Sigmoid colon (tissue), 4 donors: Measurements from ENCODE around the gene BUB1.

Experiments used
- EP300 ChIP-seq, 4 donors: sonication (generic); formaldehyde crosslinking; IDR thresholded peaks; one replicate each; pipeline ENCODE4 v1.6.1; 2017; ENCODE audit warnings: antibody characterized with exemption in 4 of 4
- POLR2A ChIP-seq, 2 donors: fragments of 450-650 bp; IDR thresholded peaks; one replicate each; pipeline ENCODE4 v1.6.1; 2016; ENCODE audit warnings: antibody characterized with exemption in 2 of 2, mild to moderate bottlenecking in 2 of 2, moderate library complexity in 2 of 2
- POLR2AphosphoS5 ChIP-seq, 4 donors: sonication (generic); formaldehyde crosslinking; IDR thresholded peaks; one replicate each; pipeline ENCODE4 v1.6.1; 2017; ENCODE audit warnings: antibody characterized with exemption in 4 of 4
- TF ChIP-seq, protein P1 (sequence below), 4 experiments: fragments of 450-650 bp in 3 of 4; fragments of 200-600 bp in 1 of 4; IDR thresholded peaks; one replicate each; pipeline ENCODE4 v1.5.1; 2016 to 2019; ENCODE audit warnings: antibody characterized with exemption in 4 of 4, mild to moderate bottlenecking in 3 of 4, moderate library complexity in 2 of 4

DNA sequence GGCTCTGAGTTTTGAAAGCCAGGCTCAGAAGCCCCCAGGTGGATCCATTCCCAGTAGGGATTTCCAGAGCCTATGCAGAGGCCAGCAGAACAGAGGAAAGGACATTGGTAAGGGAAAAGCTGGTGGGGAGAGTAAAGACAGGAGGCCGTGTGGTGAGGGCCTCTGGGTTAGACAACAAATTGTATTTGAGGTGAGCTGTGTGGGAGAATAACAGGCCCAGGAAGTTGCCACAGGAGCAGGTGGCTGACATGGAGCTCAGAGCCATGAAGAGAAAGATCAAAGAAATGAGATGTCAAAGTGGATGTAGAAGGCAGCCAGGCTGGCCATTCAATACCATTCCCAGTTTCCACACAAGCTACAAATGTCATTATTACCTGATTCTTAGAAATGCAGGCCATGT, 8.8 kb downstream of the BUB1 start:
- TF ChIP-seq POLR2AphosphoS5 (IDR thresholded peaks at IDR 0.05) (no peak), POLR2A (IDR thresholded peaks at IDR 0.05) (no peak), EP300 (IDR thresholded peaks at IDR 0.05) (no peak)
- TF ChIP-seq, protein P1, sequence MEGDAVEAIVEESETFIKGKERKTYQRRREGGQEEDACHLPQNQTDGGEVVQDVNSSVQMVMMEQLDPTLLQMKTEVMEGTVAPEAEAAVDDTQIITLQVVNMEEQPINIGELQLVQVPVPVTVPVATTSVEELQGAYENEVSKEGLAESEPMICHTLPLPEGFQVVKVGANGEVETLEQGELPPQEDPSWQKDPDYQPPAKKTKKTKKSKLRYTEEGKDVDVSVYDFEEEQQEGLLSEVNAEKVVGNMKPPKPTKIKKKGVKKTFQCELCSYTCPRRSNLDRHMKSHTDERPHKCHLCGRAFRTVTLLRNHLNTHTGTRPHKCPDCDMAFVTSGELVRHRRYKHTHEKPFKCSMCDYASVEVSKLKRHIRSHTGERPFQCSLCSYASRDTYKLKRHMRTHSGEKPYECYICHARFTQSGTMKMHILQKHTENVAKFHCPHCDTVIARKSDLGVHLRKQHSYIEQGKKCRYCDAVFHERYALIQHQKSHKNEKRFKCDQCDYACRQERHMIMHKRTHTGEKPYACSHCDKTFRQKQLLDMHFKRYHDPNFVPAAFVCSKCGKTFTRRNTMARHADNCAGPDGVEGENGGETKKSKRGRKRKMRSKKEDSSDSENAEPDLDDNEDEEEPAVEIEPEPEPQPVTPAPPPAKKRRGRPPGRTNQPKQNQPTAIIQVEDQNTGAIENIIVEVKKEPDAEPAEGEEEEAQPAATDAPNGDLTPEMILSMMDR (IDR thresholded peaks at IDR 0.05) = no peak
